Tongue (tissue), 2 donors: ENCODE data around the gene MAPT. TPM values are rescaled to one million over a fixed set of nuclear protein-coding genes. Genes with fewer than 3 reads are reported as not detected.

Experiments
- DNase-seq: peaks from one replicate; pipeline ENCODE4 v3.0.0-alpha.2; 2015
- total RNA-seq: library from RNA; depleted of rRNA; stranded (reverse); fragments of >200 nt; gene quantifications from one replicate; pipeline ENCODE4 v1.2.3, GENCODE V29; 2014

Gene MAPT
- total RNA-seq, 1 donor from 2014 or later: 14.1 TPM

GRCh38 chr17:45974916-45975630 lies 80.7 kb downstream of the MAPT start:
- no peak for DNase-seq

DNA sequence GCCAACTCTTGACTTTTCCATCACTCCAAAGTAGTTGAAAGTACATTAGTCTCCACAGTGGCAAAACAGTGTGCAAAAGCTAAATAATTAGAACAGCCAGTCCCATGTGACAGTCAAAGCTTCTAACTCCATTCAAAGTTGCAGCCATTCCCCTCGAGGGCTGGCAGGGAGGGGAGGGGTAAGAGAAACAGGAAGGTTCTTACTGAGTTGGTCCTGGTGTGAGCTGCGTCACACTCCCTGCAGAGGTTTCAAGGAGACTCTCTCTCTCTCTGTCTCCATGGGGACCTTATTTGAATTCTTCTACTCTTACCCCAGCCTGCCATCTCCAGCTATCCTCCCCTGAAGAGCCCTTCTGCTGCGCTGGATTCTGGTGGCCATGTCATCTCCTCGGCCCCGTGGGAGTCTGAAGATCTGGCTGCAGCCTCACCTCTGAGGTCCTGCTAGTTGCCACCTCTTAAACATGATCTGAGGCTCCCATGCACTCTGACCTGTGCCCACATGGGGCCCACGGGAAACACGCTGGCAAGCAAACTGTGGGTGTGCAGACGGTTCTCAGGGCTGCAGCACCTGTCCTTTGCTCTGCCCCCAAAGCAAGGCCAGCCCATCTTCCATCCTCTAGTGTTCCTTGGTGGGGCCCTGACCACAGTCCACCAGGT lies 81.4 kb downstream of the MAPT start:
- DNase-seq: no peak

GRCh38 chr17:45976391-45976754 lies 82.0 kb downstream of the MAPT start:
- no peak for DNase-seq

GRCh38 chr17:45976755-45977505 lies 82.6 kb downstream of the MAPT start:
- DNase-seq: no peak

GRCh38 chr17:45977506-45977824 lies 83.1 kb downstream of the MAPT start:
- DNase-seq: no peak

DNA sequence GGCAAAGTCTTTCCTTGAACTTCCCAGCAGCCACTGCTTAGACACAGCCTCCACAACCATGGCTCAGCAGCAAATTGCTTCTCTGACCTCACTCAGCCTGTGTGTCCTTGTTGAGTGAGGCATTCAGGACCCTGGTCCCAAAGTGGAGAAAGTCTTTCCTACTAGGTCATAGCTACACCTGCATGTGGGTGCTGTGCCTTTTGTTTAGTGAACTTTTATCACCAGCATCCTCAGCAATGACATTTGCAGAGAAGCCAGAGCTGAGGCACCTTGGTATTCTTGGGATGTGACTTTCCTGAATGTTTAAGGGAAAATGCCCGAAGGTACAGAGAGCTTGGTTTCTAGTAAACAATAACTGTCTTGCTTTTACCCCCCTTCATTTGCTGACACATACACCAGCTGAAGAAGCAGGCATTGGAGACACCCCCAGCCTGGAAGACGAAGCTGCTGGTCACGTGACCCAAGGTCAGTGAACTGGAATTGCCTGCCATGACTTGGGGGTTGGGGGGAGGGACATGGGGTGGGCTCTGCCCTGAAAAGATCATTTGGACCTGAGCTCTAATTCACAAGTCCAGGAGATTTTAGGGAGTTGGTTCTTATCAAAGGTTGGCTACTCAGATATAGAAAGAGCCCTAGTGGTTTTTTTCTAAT lies 83.7 kb downstream of the MAPT start:
- DNase-seq: no peak

- DNase-seq: no peak
Measured at GRCh38 chr17:45979137-45979536, 84.8 kb downstream of the MAPT start.

DNA sequence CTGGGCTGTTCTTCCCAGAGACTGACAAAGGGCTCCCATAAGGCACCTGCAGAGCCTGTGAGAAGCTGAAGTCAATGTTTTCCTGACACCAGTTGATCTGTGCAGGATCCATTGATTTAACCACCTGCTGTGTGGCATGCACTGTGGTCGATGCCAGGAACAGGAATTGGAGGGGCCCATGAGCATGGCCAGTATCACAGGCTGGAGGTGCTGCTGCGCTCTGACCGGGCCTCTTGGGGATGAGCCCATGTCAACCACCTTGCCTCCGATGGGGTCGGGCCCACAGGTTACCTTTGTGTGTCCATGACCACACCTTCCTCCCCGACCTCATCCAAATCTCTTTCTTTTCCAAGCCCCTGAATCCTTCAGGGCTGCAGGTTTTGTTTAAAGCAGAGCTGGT lies 86.5 kb downstream of the MAPT start:
- DNase-seq: no peak

DNA sequence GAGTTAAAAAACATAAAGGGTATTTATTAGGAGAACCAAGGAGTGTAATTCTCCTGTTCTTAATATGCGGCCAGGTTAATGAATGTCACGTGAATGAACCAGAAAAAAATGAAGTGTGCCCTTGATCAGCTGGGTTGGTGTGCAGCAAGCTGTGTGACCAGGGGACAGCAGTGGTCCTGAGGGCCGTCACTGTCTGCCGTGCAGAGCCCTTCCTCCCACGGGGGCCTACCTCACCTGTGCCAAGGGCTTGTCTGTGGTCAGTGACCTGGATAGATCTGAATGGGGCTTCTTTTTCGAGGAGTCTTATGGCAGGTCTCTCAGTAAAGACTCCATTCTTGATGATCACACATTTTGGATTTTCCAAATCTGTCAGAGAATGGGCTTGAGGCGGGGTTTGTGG lies 87.0 kb downstream of the MAPT start:
- DNase-seq: no peak

GRCh38 chr17:45982791-45983613 lies 88.6 kb downstream of the MAPT start:
- DNase-seq: no peak

- DNase-seq: no peak
Measured at GRCh38 chr17:45983614-45984310, 89.4 kb downstream of the MAPT start.

GRCh38 chr17:45984368-45984767 lies 90.0 kb downstream of the MAPT start:
- DNase-seq: no peak

GRCh38 chr17:45985447-45985846 lies 91.1 kb downstream of the MAPT start:
- DNase-seq: no peak

DNA sequence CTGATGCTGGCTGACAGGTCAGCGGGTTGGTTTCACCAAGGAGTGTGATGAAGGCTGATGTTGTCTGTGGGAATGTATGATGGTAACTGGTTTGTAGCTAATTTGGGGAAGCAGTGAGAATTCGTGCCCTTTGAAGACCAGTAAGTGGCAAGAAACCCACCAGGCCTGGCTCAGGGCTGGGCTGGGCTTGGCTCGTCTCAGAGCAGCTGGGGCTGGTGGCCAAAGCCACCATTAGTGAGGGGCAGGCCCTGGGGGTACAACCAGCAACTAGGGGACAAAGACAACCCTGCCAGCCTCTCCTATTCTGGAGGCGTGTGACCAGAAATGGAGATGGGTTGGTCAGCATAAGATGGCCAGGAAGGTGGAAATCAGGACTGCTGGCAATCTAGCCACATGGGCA lies 91.7 kb downstream of the MAPT start:
- DNase-seq: no peak

DNA sequence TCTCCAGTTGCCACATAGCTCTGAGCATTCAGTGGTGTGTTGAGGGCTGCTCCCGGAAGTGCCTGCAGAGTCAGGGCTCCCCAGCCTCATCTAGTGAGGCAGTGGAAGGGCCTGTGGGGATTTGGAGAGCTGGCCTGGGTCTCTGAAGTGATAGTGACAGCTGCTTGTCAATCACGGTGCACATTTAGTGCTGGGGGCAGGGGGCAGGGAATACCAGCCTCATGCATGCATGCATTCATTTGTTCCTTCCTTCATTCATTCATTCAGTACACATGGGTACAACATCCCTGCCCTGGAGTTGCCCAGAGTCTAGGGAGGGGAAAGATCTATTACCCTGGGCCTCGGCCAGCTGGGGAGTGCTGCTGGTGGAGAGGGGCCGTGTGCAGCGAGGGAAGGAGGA lies 93.4 kb downstream of the MAPT start:
- no peak for DNase-seq

DNA sequence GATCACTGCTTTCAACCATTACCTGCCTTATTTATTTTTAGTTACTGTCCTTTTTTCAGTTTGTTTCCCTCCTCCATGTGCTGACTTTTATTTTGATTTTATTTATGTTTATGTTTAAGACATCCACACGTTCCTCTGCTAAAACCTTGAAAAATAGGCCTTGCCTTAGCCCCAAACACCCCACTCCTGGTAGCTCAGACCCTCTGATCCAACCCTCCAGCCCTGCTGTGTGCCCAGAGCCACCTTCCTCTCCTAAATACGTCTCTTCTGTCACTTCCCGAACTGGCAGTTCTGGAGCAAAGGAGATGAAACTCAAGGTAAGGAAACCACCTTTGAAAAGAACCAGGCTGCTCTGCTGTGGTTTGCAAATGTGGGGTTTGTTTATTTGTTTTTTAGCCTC lies 95.4 kb downstream of the MAPT start:
- no peak for DNase-seq

DNA sequence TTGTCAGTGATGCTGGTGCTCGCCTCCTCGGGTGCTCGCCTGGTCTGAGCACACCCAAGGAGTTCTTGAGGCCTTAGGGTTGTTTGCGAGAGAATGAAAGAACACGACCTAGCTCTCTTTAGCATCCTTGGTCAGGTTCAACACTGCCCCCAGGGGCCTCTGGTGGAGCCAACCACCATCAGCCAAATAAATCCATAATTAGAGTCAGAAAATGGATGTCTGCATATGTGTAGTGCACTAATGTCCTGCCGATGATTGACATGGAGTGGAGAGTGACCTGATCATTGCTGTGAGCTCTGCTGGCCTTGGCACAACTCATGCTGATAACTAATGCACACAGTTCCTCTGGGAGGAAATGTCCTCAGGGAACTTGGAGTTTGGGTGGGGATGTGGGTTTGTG lies 96.5 kb downstream of the MAPT start:
- no peak for DNase-seq

DNA sequence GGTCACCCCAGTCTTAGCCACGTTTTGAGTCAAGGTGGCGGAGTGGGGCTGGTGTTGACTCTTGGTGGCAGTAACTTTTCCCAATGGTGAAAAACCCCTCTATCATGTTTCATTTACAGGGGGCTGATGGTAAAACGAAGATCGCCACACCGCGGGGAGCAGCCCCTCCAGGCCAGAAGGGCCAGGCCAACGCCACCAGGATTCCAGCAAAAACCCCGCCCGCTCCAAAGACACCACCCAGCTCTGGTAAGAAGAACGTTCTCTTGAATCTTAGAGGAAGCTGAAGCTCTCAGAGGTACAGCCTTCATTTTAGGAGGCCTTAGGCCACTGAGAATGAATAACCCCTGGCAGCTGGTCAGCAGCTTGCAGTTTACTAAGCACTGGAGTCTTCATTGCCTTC lies 97.0 kb downstream of the MAPT start:
- DNase-seq: no peak

- no peak for DNase-seq
Measured at GRCh38 chr17:45992175-45992574, 97.8 kb downstream of the MAPT start.

- DNase-seq: no peak
Measured at GRCh38 chr17:45992904-45993303, 98.5 kb downstream of the MAPT start.

GRCh38 chr17:45993962-45994627 lies 99.7 kb downstream of the MAPT start:
- DNase-seq: no peak
